Left colon (tissue), 2 donors: Measurements from ENCODE around the gene TBX10. TPM values are rescaled to one million over a fixed set of nuclear protein-coding genes. Genes with fewer than 3 reads are reported as not detected.
"Not testable (repeated sequence)": the region's sequence is repeated elsewhere in the genome, so short reads cannot be mapped to it uniquely, and the experiment has no call there.

Source experiments
- ATAC-seq: fragments of 200-7000 bp; cut with Tn5 transposase; one replicate; pipeline ENCODE4 v1.9.1; 2020; ENCODE audit warnings: mild to moderate bottlenecking, moderate library complexity
- DNase-seq, 2 donors: peaks; one replicate each; pipeline ENCODE4 v3.0.0-alpha.2; 2020
- intact Hi-C, 2 donors: fragments of 100-400 bp; cut with DNase I in 1 of 2; cut with micrococcal nuclease in 1 of 2; formaldehyde crosslinking; loops; one replicate each; pipeline versions ENCODE4 v1.11.2 to v1.14.0; 2022; cut with DNase I, micrococcal nuclease
- total RNA-seq, 2 donors: library from RNA; stranded (reverse); fragmentation: NEBNext Ultra II Directional; extraction: Animal tissue kit (Norgen Biotek cat#: 25700); gene quantifications; one replicate each; pipeline ENCODE4 v1.2.1, GENCODE V29; 2021
- donor health status: DM: no; HTN: no; CAD: no.
- donor health status: DM: yes; HTN: yes; CAD: no.

The TBX10 gene
- total RNA-seq, 2 donors from 2014 or later = 12.9 to 27.1 TPM

GRCh38 chr11:67611165-67611564, 28.4 kb downstream of the TBX10 start:
- ATAC-seq (no peak), DNase-seq (no peak)
- intact Hi-C loops = no loop called here

GRCh38 chr11:67610302-67610868, 29.2 kb downstream of the TBX10 start:
- intact Hi-C loops = no loop called here
- ATAC-seq (no peak), DNase-seq (no peak)

GRCh38 chr11:67609316-67609715, 30.2 kb downstream of the TBX10 start:
- intact Hi-C loops = no loop called here
- DNase-seq = no peak
- no peak for ATAC-seq

- intact Hi-C loops = no loop called here
- ATAC-seq (no peak), DNase-seq (peak in 1 of 2 donors; percentile 11)
Observed at GRCh38 chr11:67608486-67608885, 31.1 kb downstream of the TBX10 start.

- ATAC-seq = peak; percentile 10
- DNase-seq = no peak
- intact Hi-C loops = no loop called here
Observed at GRCh38 chr11:67607507-67607906, 32.1 kb downstream of the TBX10 start.

- intact Hi-C loops = no loop called here
- ATAC-seq (peak; percentile 97), DNase-seq (peak; percentile 97 to 98)
Observed at GRCh38 chr11:67606492-67607295, 32.9 kb downstream of the TBX10 start, which contains the start of gene NDUFV1. TSS of gene NDUFV1 (plus strand) at chr11:67606936. CDS start at chr11:67607005, 69 bp downstream.

GRCh38 chr11:67606093-67606491, 33.5 kb downstream of the TBX10 start:
- no peak for ATAC-seq
- DNase-seq = no peak
- intact Hi-C loops = no loop called here

GRCh38 chr11:67605231-67606011, 34.1 kb downstream of the TBX10 start:
- intact Hi-C loops = no loop called here
- no peak for ATAC-seq
- DNase-seq = no peak

GRCh38 chr11:67604815-67605214, 34.7 kb downstream of the TBX10 start:
- no peak for DNase-seq

GRCh38 chr11:67604119-67604518, 35.4 kb downstream of the TBX10 start:
- ATAC-seq, intact Hi-C loops, DNase-seq: not testable (repeated sequence)

More at GRCh38 chr11:67604815-67605214, 34.7 kb downstream of the TBX10 start:
- intact Hi-C loops = no loop called here
- ATAC-seq = no peak

- intact Hi-C loops = no loop called here
- DNase-seq (no peak), ATAC-seq (no peak)
Observed at GRCh38 chr11:67601098-67601497, 38.5 kb downstream of the TBX10 start.

GRCh38 chr11:67600324-67601029, 39.1 kb downstream of the TBX10 start:
- no peak for ATAC-seq
- no peak for DNase-seq
- intact Hi-C loops = no loop called here

- DNase-seq (no peak), ATAC-seq (no peak)
- intact Hi-C loops = no loop called here
Observed at GRCh38 chr11:67599149-67599548, 40.4 kb downstream of the TBX10 start.

GRCh38 chr11:67597963-67598362, 41.6 kb downstream of the TBX10 start:
- ATAC-seq, intact Hi-C loops, DNase-seq: not testable (repeated sequence)

- intact Hi-C loops, ATAC-seq, DNase-seq: not testable (repeated sequence)
Observed at GRCh38 chr11:67597458-67597857, 42.1 kb downstream of the TBX10 start.

GRCh38 chr11:67596753-67597300, 42.7 kb downstream of the TBX10 start:
- ATAC-seq = no peak
- intact Hi-C loops = no loop called here

GRCh38 chr11:67594480-67594879, 45.1 kb downstream of the TBX10 start:
- DNase-seq = no peak
- intact Hi-C loops = no loop called here
- ATAC-seq = no peak

More at GRCh38 chr11:67596753-67597300, 42.7 kb downstream of the TBX10 start:
- DNase-seq = no peak

- ATAC-seq (no peak), DNase-seq (no peak)
- intact Hi-C loops = no loop called here
Observed at GRCh38 chr11:67593565-67593905, 46.0 kb downstream of the TBX10 start.
